IMR-90 (cell line): Measurements from ENCODE around the gene BTBD10.

Source experiments
- BHLHE40 ChIP-seq: fragments of 150-350 bp; IDR thresholded peaks from 2 replicates; pipeline ENCODE4 v1.6.1; 2016; ENCODE audit warnings: mild to moderate bottlenecking, low read depth, low read length
- CEBPB ChIP-seq: IDR thresholded peaks from 2 replicates; pipeline ENCODE4 v1.6.1; 2012; ENCODE audit warnings: low read depth, low read length, improper control_type of control experiment
- CTCF ChIP-seq: conservative IDR thresholded peaks from 2 replicates; pipeline ENCODE4 v1.5.1; 2012; ENCODE audit warnings: mild to moderate bottlenecking, low read depth, low read length, improper control_type of control experiment
- MXI1 ChIP-seq: IDR thresholded peaks from 2 replicates; pipeline ENCODE4 v1.6.1; 2012; ENCODE audit warnings: low read depth, mild to moderate bottlenecking, low read length, moderate library complexity, borderline replicate concordance
- NFE2L2 ChIP-seq: fragments of 150-350 bp; IDR thresholded peaks from 2 replicates; pipeline ENCODE4 v1.6.1; 2016; ENCODE audit warnings: low read depth, mild to moderate bottlenecking, low read length
- POLR2A ChIP-seq: IDR thresholded peaks from 2 replicates; pipeline ENCODE4 v1.6.1; 2012; ENCODE audit warnings: mild to moderate bottlenecking, low read depth, low read length
- RCOR1 ChIP-seq: IDR thresholded peaks from 2 replicates; pipeline ENCODE4 v1.6.1; 2012; ENCODE audit warnings: mild to moderate bottlenecking, low read length, improper control_type of control experiment; ENCODE audit not compliant: insufficient replicate concordance
- SMC3 ChIP-seq: fragments of 150-350 bp; IDR thresholded peaks from 2 replicates; pipeline ENCODE4 v1.6.1; 2016; ENCODE audit warnings: low read depth, mild to moderate bottlenecking, antibody characterized with exemption, low read length, moderate library complexity

DNA sequence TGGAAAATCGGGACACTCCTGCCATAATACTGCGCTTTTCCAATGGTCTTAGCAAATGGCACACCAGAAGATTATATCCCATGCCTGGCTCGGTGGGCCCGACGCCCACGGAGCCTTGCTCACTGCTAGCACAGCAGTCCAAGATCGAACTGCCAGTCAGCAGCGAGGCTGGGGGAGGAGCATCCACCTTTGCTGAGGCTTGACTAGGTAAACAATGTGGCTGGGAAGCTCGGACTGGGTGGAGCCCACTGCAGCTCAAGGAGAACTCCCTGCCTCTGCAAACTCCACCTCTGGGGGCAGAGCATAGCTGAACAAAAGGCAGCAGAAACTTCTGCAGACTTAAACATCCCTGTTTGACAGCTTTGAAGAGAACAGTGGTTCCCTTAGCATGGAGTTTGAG is 17.2 kb upstream of the BTBD10 start:
- TF ChIP-seq POLR2A (no peak), CTCF (no peak), CEBPB (no peak), BHLHE40 (no peak), MXI1 (no peak), NFE2L2 (no peak), RCOR1 (no peak), SMC3 (no peak)
